ENCODE measurements around the gene YIPF2. TPM values are rescaled to one million over a fixed set of nuclear protein-coding genes. Genes with fewer than 3 reads are reported as not detected.

Gene YIPF2
- total RNA-seq (10 to 100 TPM; 41.4 to 67.9 (median 47.3) TPM), polyA plus RNA-seq (10 to 100 TPM; 58.0 to 66.0 TPM)

GRCh38 chr19:10928563-10929401 lies at the start of gene YIPF2, which contains the start of gene TIMM29:
Gene YIPF2 (minus strand): TSS chr19:10928639. CDS start chr19:10928410, 229 bp downstream.
Gene TIMM29 (plus strand): TSS chr19:10928811. CDS start chr19:10928823, 12 bp downstream.
- Histone ChIP-seq H3K36me3 (peaks cover 0 to 11% (median 0%) of the 10 kb centered on the region in 3 donors), H3K27me3 (no peaks in the 10 kb centered on the region), H3K9me3 (no peaks in the 10 kb centered on the region), H3K4me1 (peaks cover 0 to 7% (median 0%) of the 10 kb centered on the region in 3 donors), H3K4me3 (peak within 1 kb of the TSS; percentile 98 to 99 (median 98)), H3K27ac (peak within 1 kb of the TSS; percentile 73 to 80 (median 78))
- DNase-seq (peak; percentile 98 to 100 (median 99)), FAIRE-seq (no peak), ATAC-seq (peak; percentile 94 to 97 (median 94))
- intact Hi-C loops (cut with DNase I) = no loop called here
- TF ChIP-seq CTCF (IDR thresholded peaks at IDR 0.05) = no peak
- 0% methylated on average over 61 to 96 of the region's 96 CpGs for WGBS, 2 donors

GRCh38 chr19:10977742-10978092 lies 49.3 kb upstream of the YIPF2 start:
- Histone ChIP-seq H3K4me1 (peaks cover 0 to 11% (median 5%) of the 10 kb centered on the region in 3 donors), H3K27me3 (no peaks in the 10 kb centered on the region), H3K9me3 (no peaks in the 10 kb centered on the region), H3K36me3 (no peaks in the 10 kb centered on the region), H3K27ac (no peak overlapping the region), H3K4me3 (no peak overlapping the region)
- no peak for TF ChIP-seq CTCF (IDR thresholded peaks at IDR 0.05)
- ATAC-seq (no peak), DNase-seq (no peak), FAIRE-seq (no peak)
- WGBS, 2 donors = 79 to 82% methylated on average over 5 of the region's 5 CpGs
- intact Hi-C loops (cut with DNase I) = no loop called here

GRCh38 chr19:10976131-10976892 lies 47.9 kb upstream of the YIPF2 start:
- Histone ChIP-seq H3K36me3 (no peaks in the 10 kb centered on the region), H3K27ac (no peak overlapping the region), H3K4me3 (no peak overlapping the region), H3K4me1 (peaks cover 0 to 11% (median 5%) of the 10 kb centered on the region in 3 donors), H3K27me3 (no peaks in the 10 kb centered on the region), H3K9me3 (no peaks in the 10 kb centered on the region)
- TF ChIP-seq CTCF (IDR thresholded peaks at IDR 0.05) = no peak
- no peak for DNase-seq
- intact Hi-C loops (cut with DNase I) = no loop called here
- WGBS, 2 donors = 81 to 83% methylated on average over 19 of the region's 19 CpGs
- ATAC-seq = peak in 3 of 4 donors; percentile 6 to 24 (median 14)
- FAIRE-seq = no peak

- 73 to 76% methylated on average over 19 of the region's 19 CpGs for WGBS, 2 donors
- no peaks in the 10 kb centered on the region for H3K36me3 ChIP-seq
- intact Hi-C loops (cut with DNase I) = no loop called here
- ATAC-seq (peak; percentile 26 to 65 (median 42)), DNase-seq (no peak), FAIRE-seq (no peak)
- TF ChIP-seq CTCF (IDR thresholded peaks at IDR 0.05) = no peak
- H3K4me1 ChIP-seq = peaks cover 0 to 11% (median 5%) of the 10 kb centered on the region in 3 donors
- H3K27ac ChIP-seq = no peak overlapping the region
- no peaks in the 10 kb centered on the region for H3K27me3 ChIP-seq
- H3K4me3 ChIP-seq = no peak overlapping the region
- H3K9me3 ChIP-seq = no peaks in the 10 kb centered on the region
These were observed 47.1 kb upstream of the YIPF2 start for GRCh38 chr19:10975374-10976130.

All from pancreas (tissue), 10 donors.